Nephron (organoid): ENCODE measurements around the gene ZNF536.
A peak's percentile ranks its signal among the peaks of the same experiment; 100 is the strongest.
"Not testable (repeated sequence)": the region's sequence is repeated elsewhere in the genome, so short reads cannot be mapped to it uniquely, and the experiment has no call there.

Source experiments
- H3K27ac Mint-ChIP-seq, 3 experiments: 2 replicates each; pipeline ENCODE4 v1.8.0; 2020; ENCODE audit warnings: mixed read lengths in 3 of 3, mild to moderate bottlenecking in 2 of 3, moderate library complexity in 1 of 3
- H3K27me3 Mint-ChIP-seq: 2 replicates; pipeline ENCODE4 v1.8.0; 2021; ENCODE audit warnings: low read depth, mild to moderate bottlenecking, moderate library complexity, mixed read lengths
- H3K36me3 Mint-ChIP-seq: 2 replicates; pipeline ENCODE4 v1.8.0; 2020; ENCODE audit warnings: low read depth, mixed read lengths
- H3K4me1 Mint-ChIP-seq: 2 replicates; pipeline ENCODE4 v1.8.0; 2020; ENCODE audit warnings: mixed read lengths
- H3K4me3 Mint-ChIP-seq, 3 experiments: 2 replicates each; pipeline ENCODE4 v1.8.0; 2020; ENCODE audit warnings: mild to moderate bottlenecking in 3 of 3, mixed read lengths in 3 of 3, moderate library complexity in 2 of 3
- H3K9me3 Mint-ChIP-seq: 2 replicates; pipeline ENCODE4 v1.8.0; 2020; ENCODE audit warnings: mixed read lengths
- CTCF ChIP-seq, 3 experiments: fragments of 200-600 bp; sonication (generic); IDR thresholded peaks; one replicate each; pipeline ENCODE4 v1.5.0; 2021; ENCODE audit warnings: antibody characterized with exemption in 3 of 3; ENCODE audit not compliant: unreplicated experiment in 3 of 3

The ZNF536 gene

GRCh38 chr19:30444686-30445232 lies 72.6 kb downstream of the ZNF536 start:
- H3K27ac Mint-ChIP-seq: no peak overlapping the region
- TF ChIP-seq CTCF (IDR thresholded peaks at IDR 0.05; ENCODE audit: unreplicated experiment in 3 of 3): no peak

GRCh38 chr19:30445385-30445784 lies 73.2 kb downstream of the ZNF536 start:
- no peak overlapping the region for H3K4me3 Mint-ChIP-seq

More at GRCh38 chr19:30444686-30445232, 72.6 kb downstream of the ZNF536 start:
- H3K27me3 Mint-ChIP-seq: peaks cover 4% of the 10 kb centered on the region
- H3K4me1 Mint-ChIP-seq: peaks cover 36% of the 10 kb centered on the region
- peaks cover 3% of the 10 kb centered on the region for H3K36me3 Mint-ChIP-seq
- no peak overlapping the region for H3K4me3 Mint-ChIP-seq
- no peaks in the 10 kb centered on the region for H3K9me3 Mint-ChIP-seq

GRCh38 chr19:30446120-30446519 lies 73.9 kb downstream of the ZNF536 start:
- not testable (repeated sequence) for H3K36me3 Mint-ChIP-seq, H3K4me3 Mint-ChIP-seq, H3K9me3 Mint-ChIP-seq, H3K27me3 Mint-ChIP-seq
- Mint-ChIP-seq H3K27ac (peak overlapping the region in 2 of 3 experiments; percentile 8 to 76), H3K4me1 (peaks cover 48% of the 10 kb centered on the region)

More at GRCh38 chr19:30445385-30445784, 73.2 kb downstream of the ZNF536 start:
- peaks cover 43% of the 10 kb centered on the region for H3K4me1 Mint-ChIP-seq
- H3K36me3 Mint-ChIP-seq: peaks cover 3% of the 10 kb centered on the region
- H3K9me3 Mint-ChIP-seq: no peaks in the 10 kb centered on the region
- H3K27me3 Mint-ChIP-seq: peaks cover 4% of the 10 kb centered on the region
- TF ChIP-seq CTCF (IDR thresholded peaks at IDR 0.05; ENCODE audit: unreplicated experiment in 3 of 3): no peak
- no peak overlapping the region for H3K27ac Mint-ChIP-seq

GRCh38 chr19:30446850-30447552 lies 74.8 kb downstream of the ZNF536 start:
- H3K27me3 Mint-ChIP-seq: peaks cover 4% of the 10 kb centered on the region
- H3K36me3 Mint-ChIP-seq: peaks cover 3% of the 10 kb centered on the region
- no peak for TF ChIP-seq CTCF (IDR thresholded peaks at IDR 0.05; ENCODE audit: unreplicated experiment in 3 of 3)
- peaks cover 51% of the 10 kb centered on the region for H3K4me1 Mint-ChIP-seq
- peak overlapping the region; percentile 33 to 76 (median 61) for H3K27ac Mint-ChIP-seq
- no peak overlapping the region for H3K4me3 Mint-ChIP-seq
- H3K9me3 Mint-ChIP-seq: no peaks in the 10 kb centered on the region

- Mint-ChIP-seq H3K4me3 (no peak overlapping the region), H3K36me3 (peaks cover 3% of the 10 kb centered on the region), H3K4me1 (peaks cover 51% of the 10 kb centered on the region), H3K9me3 (no peaks in the 10 kb centered on the region), H3K27me3 (peaks cover 8% of the 10 kb centered on the region), H3K27ac (peak overlapping the region; percentile 33 to 76 (median 61))
- TF ChIP-seq CTCF (IDR thresholded peaks at IDR 0.05; ENCODE audit: unreplicated experiment in 3 of 3): no peak
Measured at GRCh38 chr19:30447553-30447870, 75.3 kb downstream of the ZNF536 start.

GRCh38 chr19:30448386-30449077 lies 76.3 kb downstream of the ZNF536 start:
- Mint-ChIP-seq H3K4me3 (peak overlapping the region in 2 of 3 experiments; percentile 20 to 32), H3K27me3 (peaks cover 5% of the 10 kb centered on the region), H3K9me3 (no peaks in the 10 kb centered on the region), H3K27ac (peak overlapping the region; percentile 68 to 76 (median 73)), H3K4me1 (peaks cover 51% of the 10 kb centered on the region), H3K36me3 (no peaks in the 10 kb centered on the region)
- TF ChIP-seq CTCF (IDR thresholded peaks at IDR 0.05; ENCODE audit: unreplicated experiment in 3 of 3): no peak
